Muscle layer of colon (tissue), 2 donors: Measurements from ENCODE around the gene BANP.
"Not testable (repeated sequence)": the region's sequence is repeated elsewhere in the genome, so short reads cannot be mapped to it uniquely, and the experiment has no call there.

Experiments
- H3K27ac ChIP-seq: one replicate; pipeline ENCODE4 v1.7.0; 2013; ENCODE audit warnings: low read depth, mild to moderate bottlenecking, low read length, moderate library complexity
- H3K27me3 ChIP-seq, 2 donors: one replicate each; pipeline ENCODE4 v1.7.0; 2013; ENCODE audit warnings: low read length in 2 of 2, mild to moderate bottlenecking in 2 of 2; ENCODE audit not compliant: insufficient read depth in 2 of 2, control insufficient read depth in 1 of 2
- H3K36me3 ChIP-seq: one replicate; pipeline ENCODE4 v1.7.0; 2013; ENCODE audit warnings: mild to moderate bottlenecking, low read length; ENCODE audit not compliant: insufficient read depth
- H3K4me1 ChIP-seq: one replicate; pipeline ENCODE4 v1.7.0; 2013; ENCODE audit warnings: mild to moderate bottlenecking, low read length; ENCODE audit not compliant: insufficient read depth
- H3K4me3 ChIP-seq, 2 donors: one replicate each; pipeline ENCODE4 v1.7.0; 2013; ENCODE audit warnings: low read length in 2 of 2, low read depth in 1 of 2, mild to moderate bottlenecking in 1 of 2, moderate library complexity in 1 of 2
- H3K9ac ChIP-seq: one replicate; pipeline ENCODE4 v1.7.0; 2013; ENCODE audit warnings: low read length
- H3K9me3 ChIP-seq: one replicate; pipeline ENCODE4 v1.7.0; 2013; ENCODE audit warnings: mild to moderate bottlenecking, low read length
- donor health status: abdominal sarcoma.
- donor health status: Adenocarcinoma of cecum.

Gene BANP

GRCh38 chr16:88041506-88041905, 90.3 kb downstream of the BANP start:
- not testable (repeated sequence) for H3K4me3 ChIP-seq, H3K27ac ChIP-seq, H3K27me3 ChIP-seq, H3K9ac ChIP-seq, H3K9me3 ChIP-seq, H3K4me1 ChIP-seq
- peaks cover 10% of the 10 kb centered on the region for H3K36me3 ChIP-seq

- H3K4me1 ChIP-seq, H3K27ac ChIP-seq, H3K36me3 ChIP-seq, H3K4me3 ChIP-seq, H3K27me3 ChIP-seq, H3K9ac ChIP-seq, H3K9me3 ChIP-seq: not testable (repeated sequence)
These were observed 90.8 kb downstream of the BANP start for GRCh38 chr16:88041986-88042562.

GRCh38 chr16:88043208-88043910, 92.1 kb downstream of the BANP start:
- H3K36me3 ChIP-seq, H3K27ac ChIP-seq, H3K9me3 ChIP-seq, H3K9ac ChIP-seq, H3K4me3 ChIP-seq, H3K4me1 ChIP-seq, H3K27me3 ChIP-seq: not testable (repeated sequence)

- not testable (repeated sequence) for H3K9me3 ChIP-seq
These were observed 92.9 kb downstream of the BANP start for GRCh38 chr16:88044121-88044581.

GRCh38 chr16:88045361-88045760, 94.1 kb downstream of the BANP start:
- not testable (repeated sequence) for H3K4me1 ChIP-seq, H3K9ac ChIP-seq, H3K9me3 ChIP-seq, H3K36me3 ChIP-seq, H3K27ac ChIP-seq, H3K4me3 ChIP-seq, H3K27me3 ChIP-seq

More at GRCh38 chr16:88044121-88044581, 92.9 kb downstream of the BANP start:
- not testable (repeated sequence) for H3K36me3 ChIP-seq, H3K4me1 ChIP-seq, H3K27me3 ChIP-seq, H3K9ac ChIP-seq, H3K4me3 ChIP-seq, H3K27ac ChIP-seq

GRCh38 chr16:88045820-88046303, 94.6 kb downstream of the BANP start:
- no peak overlapping the region for H3K9ac ChIP-seq
- no peak overlapping the region for H3K27ac ChIP-seq
- no peaks in the 10 kb centered on the region for H3K4me1 ChIP-seq
- no peaks in the 10 kb centered on the region for H3K9me3 ChIP-seq
- no peak overlapping the region for H3K4me3 ChIP-seq
- no peaks in the 10 kb centered on the region for H3K27me3 ChIP-seq
- H3K36me3 ChIP-seq = peaks cover 7% of the 10 kb centered on the region

GRCh38 chr16:88047462-88047861, 96.2 kb downstream of the BANP start:
- no peak overlapping the region for H3K27ac ChIP-seq
- no peaks in the 10 kb centered on the region for H3K27me3 ChIP-seq
- H3K9me3 ChIP-seq = no peaks in the 10 kb centered on the region
- H3K4me3 ChIP-seq = no peak overlapping the region
- peaks cover 13% of the 10 kb centered on the region for H3K36me3 ChIP-seq
- no peak overlapping the region for H3K9ac ChIP-seq
- H3K4me1 ChIP-seq = no peaks in the 10 kb centered on the region

- Histone ChIP-seq H3K9me3 (no peaks in the 10 kb centered on the region), H3K4me3 (no peak overlapping the region), H3K4me1 (no peaks in the 10 kb centered on the region), H3K27ac (no peak overlapping the region), H3K9ac (no peak overlapping the region), H3K36me3 (peaks cover 21% of the 10 kb centered on the region), H3K27me3 (no peaks in the 10 kb centered on the region)
These were observed 97.8 kb downstream of the BANP start for GRCh38 chr16:88048985-88049384.

GRCh38 chr16:88049561-88050545, 98.6 kb downstream of the BANP start:
- no peaks in the 10 kb centered on the region for H3K27me3 ChIP-seq
- H3K27ac ChIP-seq = no peak overlapping the region
- H3K36me3 ChIP-seq = peaks cover 21% of the 10 kb centered on the region
- no peaks in the 10 kb centered on the region for H3K9me3 ChIP-seq
- H3K9ac ChIP-seq = no peak overlapping the region
- no peak overlapping the region for H3K4me3 ChIP-seq
- no peaks in the 10 kb centered on the region for H3K4me1 ChIP-seq

GRCh38 chr16:88050952-88051660, 99.9 kb downstream of the BANP start:
- peaks cover 21% of the 10 kb centered on the region for H3K36me3 ChIP-seq

GRCh38 chr16:88052661-88053060, 101.4 kb downstream of the BANP start:
- H3K9me3 ChIP-seq = no peaks in the 10 kb centered on the region
- no peaks in the 10 kb centered on the region for H3K4me1 ChIP-seq
- H3K27ac ChIP-seq = no peak overlapping the region
- no peak overlapping the region for H3K4me3 ChIP-seq
- H3K9ac ChIP-seq = no peak overlapping the region
- peaks cover 21% of the 10 kb centered on the region for H3K36me3 ChIP-seq
- H3K27me3 ChIP-seq = no peaks in the 10 kb centered on the region

More at GRCh38 chr16:88050952-88051660, 99.9 kb downstream of the BANP start:
- Histone ChIP-seq H3K9ac (no peak overlapping the region), H3K27ac (no peak overlapping the region), H3K9me3 (no peaks in the 10 kb centered on the region), H3K4me3 (no peak overlapping the region), H3K27me3 (no peaks in the 10 kb centered on the region), H3K4me1 (no peaks in the 10 kb centered on the region)
